Esophagus muscularis mucosa (tissue), 4 donors: Measurements from ENCODE around the gene OGFR.

Experiments used
- CTCF ChIP-seq, 3 experiments: fragments of 200-600 bp in 2 of 3; fragments of 450-650 bp in 1 of 3; sonication (generic) in 2 of 3; IDR thresholded peaks; one replicate each; pipeline ENCODE4 v1.5.1; 2017 to 2019; ENCODE audit warnings: antibody characterized with exemption in 3 of 3, mild to moderate bottlenecking in 2 of 3, moderate library complexity in 1 of 3
- EP300 ChIP-seq: sonication (generic); formaldehyde crosslinking; IDR thresholded peaks from one replicate; pipeline ENCODE4 v1.6.1; 2017; ENCODE audit warnings: antibody characterized with exemption
- POLR2A ChIP-seq: fragments of 450-650 bp; IDR thresholded peaks from one replicate; pipeline ENCODE4 v1.6.1; 2017; ENCODE audit warnings: antibody characterized with exemption, moderate library complexity, mild to moderate bottlenecking, low read depth
- POLR2AphosphoS5 ChIP-seq, 2 donors: sonication (generic); formaldehyde crosslinking; IDR thresholded peaks; one replicate each; pipeline ENCODE4 v1.6.1; 2017; ENCODE audit warnings: antibody characterized with exemption in 2 of 2

DNA sequence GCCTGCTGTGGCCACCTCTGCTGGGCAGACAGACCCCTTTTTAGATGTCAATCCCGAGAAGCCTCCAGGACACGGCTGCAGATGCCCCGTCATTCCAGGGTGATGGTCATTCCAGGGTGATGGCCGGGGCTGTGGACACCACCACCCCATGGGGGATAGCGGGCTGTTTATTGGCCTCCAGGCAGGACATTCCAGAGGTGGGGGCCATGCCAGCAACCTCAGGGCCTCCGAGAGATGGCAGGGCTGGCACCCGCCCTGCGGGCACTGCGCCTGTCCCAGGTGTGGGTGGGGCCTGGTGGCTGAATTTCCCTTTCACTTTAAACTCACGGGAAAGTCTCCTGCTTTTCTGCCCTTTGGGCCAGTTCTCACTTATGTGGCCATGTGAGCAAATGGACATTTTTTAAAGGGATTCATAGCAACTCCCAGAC lies 26.7 kb downstream of the OGFR start:
- TF ChIP-seq CTCF (IDR thresholded peaks at IDR 0.05) (no peak), POLR2AphosphoS5 (IDR thresholded peaks at IDR 0.05) (no peak), POLR2A (no peak), EP300 (no peak)
